ENCODE data around the gene KIF17.

KIF17 gene

DNA sequence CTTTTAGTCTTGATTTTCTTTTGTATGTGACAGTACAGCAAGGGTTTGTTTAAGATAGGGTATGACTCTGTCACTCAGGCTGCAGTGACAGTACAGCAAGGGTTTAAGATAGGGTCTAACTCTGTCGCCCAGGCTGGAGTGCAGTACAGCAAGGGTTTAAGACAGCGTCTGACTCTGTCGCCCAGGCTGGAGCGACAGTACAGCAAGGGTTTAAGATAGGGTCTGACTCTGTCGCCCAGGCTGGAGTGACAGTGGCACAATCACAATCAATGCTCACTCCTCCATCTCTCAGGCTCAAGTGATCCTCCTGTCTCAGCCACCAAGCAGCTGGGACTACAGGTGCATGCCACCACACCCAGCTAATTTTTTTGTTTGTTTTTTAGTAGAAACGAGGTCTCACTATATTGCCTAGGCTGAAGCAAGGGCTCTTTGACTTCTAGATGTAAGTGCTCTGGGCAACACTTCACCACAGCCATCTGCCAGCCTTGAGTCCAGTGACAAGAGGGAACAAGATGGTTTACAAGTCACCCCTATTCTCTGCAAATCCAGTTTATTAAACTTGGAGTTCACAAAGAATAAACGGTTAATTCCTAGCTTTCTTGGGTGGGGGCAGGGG is 15.7 kb upstream of the KIF17 start:
- Histone ChIP-seq H3K9me3 (ENCODE audit: control insufficient read depth, insufficient read depth, low read length) (no peaks in the 10 kb centered on the region), H3K36me3 (ENCODE audit: control insufficient read depth, low read length) (no peaks in the 10 kb centered on the region), H3F3A (ENCODE audit: control insufficient read depth, insufficient read depth) (peaks cover 13% of the 10 kb centered on the region), H3K79me2 (ENCODE audit: control insufficient read depth, low read length) (no peaks in the 10 kb centered on the region), H3K4me2 (ENCODE audit: low read length) (peak overlapping the region; percentile 88), H3K4me3 (ENCODE audit: low read length) (peak overlapping the region; percentile 77), H3K27me3 (ENCODE audit: control insufficient read depth, low read length) (peaks cover 52% of the 10 kb centered on the region), H4K20me1 (ENCODE audit: control insufficient read depth, insufficient read depth, low read depth, low read length) (no peaks in the 10 kb centered on the region), H3K4me1 (ENCODE audit: control insufficient read depth, low read length) (peaks cover 25% of the 10 kb centered on the region), H3K27ac (ENCODE audit: low read depth, low read length) (no peak overlapping the region), H3K9me2 (replicated peaks; ENCODE audit: control insufficient read depth, low read length) (no peaks in the 10 kb centered on the region)
- TF ChIP-seq CTCF (IDR thresholded peaks at IDR 0.05; ENCODE audit: low read depth, low read length, poor library complexity, severe bottlenecking) (no peak), EZH2phosphoT487 (IDR thresholded peaks at IDR 0.05; ENCODE audit: borderline replicate concordance, low read length) (no peak)

GRCh38 chr1:20732588-20733359 is 15.0 kb upstream of the KIF17 start, which contains the start of gene SH2D5:
Gene SH2D5 (minus strand): TSS chr1:20732703. CDS start chr1:20728044, 4,659 bp downstream.
- peaks cover 57% of the 10 kb centered on the region for H3K27me3 ChIP-seq (ENCODE audit: control insufficient read depth, low read length)
- peaks cover 25% of the 10 kb centered on the region for H3K4me1 ChIP-seq (ENCODE audit: control insufficient read depth, low read length)
- H3K36me3 ChIP-seq (ENCODE audit: control insufficient read depth, low read length): no peaks in the 10 kb centered on the region
- peak; percentile 56 for TF ChIP-seq CTCF (IDR thresholded peaks at IDR 0.05; ENCODE audit: low read depth, low read length, poor library complexity, severe bottlenecking)
- no peak for TF ChIP-seq EZH2phosphoT487 (IDR thresholded peaks at IDR 0.05; ENCODE audit: borderline replicate concordance, low read length)
- H3K9me3 ChIP-seq (ENCODE audit: control insufficient read depth, insufficient read depth, low read length): no peaks in the 10 kb centered on the region
- H4K20me1 ChIP-seq (ENCODE audit: control insufficient read depth, insufficient read depth, low read depth, low read length): no peaks in the 10 kb centered on the region
- peaks cover 9% of the 10 kb centered on the region for H3F3A ChIP-seq (ENCODE audit: control insufficient read depth, insufficient read depth)
- H3K4me3 ChIP-seq (ENCODE audit: low read length): peak within 1 kb of the TSS; percentile 77
- H3K4me2 ChIP-seq (ENCODE audit: low read length): peak within 1 kb of the TSS; percentile 88
- H3K79me2 ChIP-seq (ENCODE audit: control insufficient read depth, low read length): no peaks in the 10 kb centered on the region
- H3K27ac ChIP-seq (ENCODE audit: low read depth, low read length): no peak within 1 kb of the TSS
- H3K9me2 ChIP-seq (replicated peaks; ENCODE audit: control insufficient read depth, low read length): no peaks in the 10 kb centered on the region

DNA sequence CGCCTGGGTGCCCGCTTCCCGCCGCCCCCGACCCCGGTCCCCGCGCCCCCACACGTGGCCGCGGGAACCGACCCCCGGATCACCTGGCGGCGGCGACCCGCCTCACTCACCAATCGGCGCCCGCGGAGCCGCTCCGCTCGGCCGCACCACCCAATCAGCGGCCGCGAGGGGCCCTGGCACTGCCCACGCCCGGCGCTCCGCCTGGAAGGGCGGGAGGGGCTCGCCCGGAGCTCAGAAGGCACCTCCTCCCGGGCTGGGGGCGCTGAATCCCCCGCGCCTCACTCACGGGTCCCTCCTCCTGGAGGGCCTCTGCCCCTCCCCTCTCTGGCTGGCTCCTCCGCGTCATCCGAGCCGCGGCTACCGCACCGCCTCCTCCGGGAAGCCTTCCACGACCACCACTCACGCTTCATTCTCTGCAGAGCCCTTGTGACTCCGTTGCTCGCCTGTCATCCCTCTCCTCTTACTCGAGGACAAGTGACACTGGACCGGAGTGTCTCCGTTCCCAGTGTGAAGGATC is 14.3 kb upstream of the KIF17 start:
- Histone ChIP-seq H4K20me1 (ENCODE audit: control insufficient read depth, insufficient read depth, low read depth, low read length) (no peaks in the 10 kb centered on the region), H3K4me3 (ENCODE audit: low read length) (peak overlapping the region; percentile 77), H3K9me2 (replicated peaks; ENCODE audit: control insufficient read depth, low read length) (no peaks in the 10 kb centered on the region), H3K27ac (ENCODE audit: low read depth, low read length) (no peak overlapping the region), H3K27me3 (ENCODE audit: control insufficient read depth, low read length) (peaks cover 58% of the 10 kb centered on the region), H3K79me2 (ENCODE audit: control insufficient read depth, low read length) (no peaks in the 10 kb centered on the region), H3K9me3 (ENCODE audit: control insufficient read depth, insufficient read depth, low read length) (no peaks in the 10 kb centered on the region), H3F3A (ENCODE audit: control insufficient read depth, insufficient read depth) (peaks cover 3% of the 10 kb centered on the region), H3K4me2 (ENCODE audit: low read length) (peak overlapping the region; percentile 88), H3K4me1 (ENCODE audit: control insufficient read depth, low read length) (peaks cover 25% of the 10 kb centered on the region), H3K36me3 (ENCODE audit: control insufficient read depth, low read length) (no peaks in the 10 kb centered on the region)
- 0 out of 2 replicates have a peak, but pooled peaks have one; percentile 26 for TF ChIP-seq EZH2phosphoT487 (IDR thresholded peaks at IDR 0.05; ENCODE audit: borderline replicate concordance, low read length)
- no peak for TF ChIP-seq CTCF (IDR thresholded peaks at IDR 0.05; ENCODE audit: low read depth, low read length, poor library complexity, severe bottlenecking)

Data from DOHH2 (cell line).